NCI-H1417 (cell line): ENCODE data around the gene TSPAN4.

Experiments used
- DNase-seq, 3 experiments: peaks; one replicate each; lab custom pipeline; 2025; lab: John Stamatoyannopoulos, UW

The TSPAN4 gene

DNA sequence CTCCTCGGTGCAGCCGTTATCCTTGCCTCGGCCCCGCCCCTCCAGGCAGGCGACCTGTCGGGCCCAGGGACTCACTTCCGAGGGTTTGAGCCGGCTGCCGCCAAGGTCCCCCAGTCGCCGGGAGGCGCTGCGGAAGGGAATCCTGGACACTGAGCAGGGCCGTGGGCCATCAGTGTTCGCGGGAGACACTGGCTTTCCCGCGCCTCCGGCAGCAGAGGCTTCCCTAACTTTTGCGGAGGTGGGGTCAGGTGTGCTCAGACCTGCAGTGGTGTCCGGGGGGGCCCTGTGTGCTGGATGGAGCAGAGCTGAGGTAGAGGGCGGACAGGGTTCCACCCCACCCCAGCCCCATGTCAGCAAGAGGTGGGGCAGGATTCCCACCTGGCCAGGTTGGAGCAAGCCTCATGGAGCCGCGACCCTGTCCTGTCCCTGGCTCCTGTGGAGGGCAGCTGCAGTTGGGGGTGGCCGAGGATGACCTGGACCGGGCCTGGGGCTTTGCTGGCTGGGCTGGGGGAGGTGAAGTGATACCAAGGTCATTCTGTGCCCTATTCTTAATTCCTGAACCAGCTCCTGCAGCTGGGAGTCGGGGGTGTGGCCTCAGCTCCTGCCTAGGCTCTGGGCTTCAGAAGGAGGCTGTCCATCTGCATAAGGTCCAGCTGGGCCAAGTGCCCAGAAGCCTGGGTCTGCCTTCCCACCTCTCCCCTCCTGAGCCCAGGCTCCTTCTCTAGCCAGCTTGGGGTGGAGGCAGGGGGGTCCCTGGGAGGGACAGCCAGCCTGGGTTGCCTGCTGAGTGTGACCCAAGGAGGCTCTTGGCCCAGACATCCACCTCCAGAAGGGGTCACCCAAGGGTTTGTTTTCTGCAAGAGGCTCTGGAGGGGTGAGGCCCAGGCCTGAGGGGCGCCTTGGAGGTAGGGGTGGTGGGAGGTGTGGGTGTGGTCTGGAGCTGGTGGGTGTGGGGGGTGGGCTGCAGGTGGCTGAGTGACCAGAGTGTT lies 8.4 kb downstream of the TSPAN4 start:
- DNase-seq: peak in 2 of 3 experiments; percentile 22 to 54

DNA sequence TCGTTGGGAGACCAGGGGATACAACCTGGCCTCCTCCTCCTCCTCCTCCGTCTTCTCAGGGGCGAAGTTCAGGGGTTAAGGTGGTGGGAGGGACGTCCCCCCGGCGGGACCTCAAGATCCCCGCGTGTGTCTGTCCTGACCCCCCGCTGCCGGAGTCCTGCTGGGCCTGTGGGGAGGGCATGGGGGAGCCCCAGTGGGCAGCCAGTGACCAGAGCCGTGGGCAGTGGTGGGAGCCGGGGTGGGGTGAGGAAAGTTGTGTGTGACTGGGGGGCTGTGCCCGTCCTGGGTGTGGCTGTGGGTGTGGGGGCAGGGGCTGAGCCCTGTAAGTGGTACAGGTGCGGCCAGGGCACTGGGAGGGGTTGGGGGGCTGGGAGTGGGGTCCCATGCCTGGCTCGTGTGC lies 10.1 kb downstream of the TSPAN4 start:
- DNase-seq: no peak

- DNase-seq: no peak
These were observed 11.2 kb downstream of the TSPAN4 start for GRCh38 chr11:853682-854448.

- DNase-seq: no peak
These were observed 12.1 kb downstream of the TSPAN4 start for GRCh38 chr11:854601-855329.

- DNase-seq: no peak
These were observed 12.7 kb downstream of the TSPAN4 start for GRCh38 chr11:855330-855674.

- DNase-seq: no peak
These were observed 13.1 kb downstream of the TSPAN4 start for GRCh38 chr11:855796-856195.

- no peak for DNase-seq
These were observed 13.7 kb downstream of the TSPAN4 start for GRCh38 chr11:856397-856796.

GRCh38 chr11:858053-858761 lies 15.6 kb downstream of the TSPAN4 start:
- no peak for DNase-seq

DNA sequence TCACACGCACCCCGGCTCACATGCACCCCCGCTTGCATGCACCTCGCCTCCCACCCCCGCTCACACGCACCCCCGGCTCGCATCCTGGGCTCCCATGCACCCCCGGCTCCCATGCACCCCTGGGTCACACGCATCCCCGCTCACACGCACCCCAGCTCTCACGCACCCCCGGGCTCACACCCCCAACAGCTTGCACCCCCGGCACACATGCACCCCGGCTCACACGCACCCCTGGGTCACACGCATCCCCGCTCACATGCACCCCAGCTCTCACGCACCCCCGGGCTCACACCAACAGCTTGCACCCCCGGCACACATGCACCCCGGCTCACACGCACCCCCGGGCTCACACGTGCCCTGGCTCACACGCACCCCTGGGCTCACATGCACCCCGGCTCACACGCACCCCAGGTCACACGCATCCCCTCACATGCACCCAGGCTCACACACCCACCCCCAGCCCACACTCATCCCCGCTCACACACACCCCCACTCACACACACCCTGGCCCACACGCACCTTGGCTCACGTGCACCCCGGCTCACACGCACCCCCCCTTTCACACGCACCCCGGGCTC lies 16.2 kb downstream of the TSPAN4 start:
- DNase-seq: no peak

GRCh38 chr11:859394-860131 lies 16.9 kb downstream of the TSPAN4 start:
- peak; percentile 56 to 70 (median 60) for DNase-seq

DNA sequence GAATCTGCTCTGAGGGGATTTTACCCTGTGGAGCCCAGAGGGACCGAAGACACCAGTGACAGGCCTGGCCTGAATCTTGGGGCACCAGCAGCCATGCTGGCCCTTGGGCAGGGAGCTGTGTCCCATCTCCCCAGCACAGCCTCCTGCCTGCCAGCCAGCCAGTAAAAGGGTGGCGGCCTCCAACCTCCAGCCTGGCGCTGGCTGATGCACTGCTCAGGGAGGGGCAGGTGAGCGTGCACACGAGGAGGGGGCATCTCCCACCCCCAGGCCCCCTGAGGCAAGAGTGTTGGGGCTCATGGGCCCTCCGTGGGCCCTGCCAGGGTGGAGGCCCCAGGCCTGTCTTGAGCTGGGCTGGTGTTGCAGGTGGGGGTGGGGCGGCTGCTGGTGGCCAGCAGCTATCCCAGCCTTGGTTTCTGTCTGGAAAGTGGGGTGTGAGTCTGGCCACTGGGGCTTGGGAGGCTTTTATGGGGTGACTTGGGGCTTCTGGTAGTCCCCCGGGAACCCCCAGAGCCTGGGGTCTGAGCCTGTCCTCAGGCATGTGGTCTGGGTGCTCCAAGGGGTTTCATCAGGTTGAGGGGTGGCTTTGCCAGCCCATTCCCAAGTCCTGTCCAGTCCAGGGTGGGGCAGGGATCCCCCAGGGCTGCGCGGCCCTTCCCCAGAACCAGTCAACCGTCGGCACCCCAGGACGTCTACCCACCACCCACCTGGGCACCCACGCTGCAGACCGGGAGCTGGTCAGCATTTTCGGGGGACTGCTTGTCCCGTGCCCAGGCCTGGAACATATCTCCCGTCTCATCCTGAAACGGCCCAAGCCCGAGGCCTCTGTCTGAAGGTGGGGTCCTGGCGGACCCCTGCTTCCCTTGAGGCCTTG lies 17.8 kb downstream of the TSPAN4 start:
- no peak for DNase-seq

DNA sequence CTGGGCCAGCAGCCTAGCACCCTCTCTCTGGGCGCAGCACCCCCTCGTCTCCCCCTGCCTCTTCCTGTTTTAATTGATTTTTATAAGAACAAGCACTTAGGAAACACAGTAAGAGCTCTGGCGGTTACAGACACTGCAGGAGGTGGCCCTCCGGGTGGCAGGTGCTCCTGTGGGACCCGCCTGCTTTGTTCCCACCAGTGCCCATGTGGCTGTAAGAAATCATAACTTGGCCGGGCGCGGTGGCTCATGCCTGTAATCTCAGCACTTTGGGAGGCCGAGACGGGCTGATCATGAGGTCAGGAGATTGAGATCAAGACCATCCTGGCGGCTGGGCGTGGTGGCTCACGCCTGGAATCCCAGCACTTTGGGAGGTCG lies 18.4 kb downstream of the TSPAN4 start:
- DNase-seq: peak in 2 of 3 experiments; percentile 53 to 77

GRCh38 chr11:862081-862661 lies 19.5 kb downstream of the TSPAN4 start:
- no peak for DNase-seq

DNA sequence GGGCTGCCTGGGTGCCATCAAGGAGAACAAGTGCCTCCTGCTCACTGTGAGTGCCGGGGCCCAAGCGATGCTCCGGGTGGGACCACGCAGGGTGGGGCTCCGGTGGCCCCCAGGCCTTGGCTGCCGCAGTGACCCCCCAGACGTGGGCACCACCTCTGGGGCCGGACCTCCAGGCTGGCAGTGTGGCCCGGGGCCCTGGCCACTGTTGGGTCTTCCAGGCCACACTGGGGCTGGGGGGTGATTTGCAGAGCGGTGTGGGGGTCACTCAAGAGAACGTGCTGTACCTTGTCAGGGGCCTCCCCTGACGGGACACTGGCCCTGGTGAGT lies 20.0 kb downstream of the TSPAN4 start:
- no peak for DNase-seq

- no peak for DNase-seq
These were observed 20.6 kb downstream of the TSPAN4 start for GRCh38 chr11:863023-863909.

- DNase-seq: no peak
These were observed 21.5 kb downstream of the TSPAN4 start for GRCh38 chr11:863910-864827.

DNA sequence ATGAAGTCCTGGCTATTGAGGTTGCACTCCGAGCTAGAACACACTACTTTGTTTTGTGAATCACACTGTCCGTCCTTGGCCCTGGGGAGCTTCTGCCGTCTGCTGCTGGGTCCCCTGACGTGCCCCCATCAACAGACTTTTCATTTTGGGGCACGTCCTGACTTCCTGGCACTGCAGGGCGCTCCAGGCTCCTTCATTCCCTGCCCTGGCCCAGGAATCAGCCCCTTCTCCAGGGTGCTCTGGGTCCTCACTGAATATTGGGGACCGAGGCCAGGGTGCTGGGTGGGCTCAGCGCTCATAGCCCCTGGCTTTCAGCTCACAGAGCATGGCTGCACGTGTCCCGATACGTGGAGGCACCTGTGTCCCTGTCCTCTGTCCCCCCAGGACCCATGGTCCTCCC lies 22.2 kb downstream of the TSPAN4 start:
- no peak for DNase-seq
